Stimulated activated CD4-positive, alpha-beta T cell treated with anti-CD3 and anti-CD28 coated beads, Interleukin-1b, Interleukin-23, amount 100 ng/mL, for 48 hours (primary cell): ENCODE measurements around the gene GNG14.
"Not testable (repeated sequence)": the region's sequence is repeated elsewhere in the genome, so short reads cannot be mapped to it uniquely, and the experiment has no call there.

Experiments
- DNase-seq: peaks from one replicate; pipeline ENCODE4 v3.0.0-alpha.2; 2020

GNG14 gene

GRCh38 chr19:12725612-12726011 is 37.8 kb downstream of the GNG14 start:
- DNase-seq = not testable (repeated sequence)

DNA sequence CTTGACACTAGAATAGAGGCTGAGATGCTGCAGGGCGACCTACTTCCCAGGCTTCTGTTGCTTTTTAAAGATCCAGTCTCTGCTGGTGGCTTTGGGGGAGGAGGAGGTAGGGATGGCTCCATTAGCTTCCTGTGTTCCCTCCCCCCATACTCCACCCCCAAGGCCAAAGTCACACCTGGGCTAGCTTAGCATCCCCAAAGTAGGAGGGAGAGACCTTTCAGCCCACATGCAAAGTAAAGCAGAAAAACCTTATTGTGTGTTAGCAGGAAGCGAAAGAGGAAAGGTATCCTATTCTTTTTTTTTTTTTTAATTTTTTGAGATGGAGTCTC is 39.2 kb downstream of the GNG14 start:
- DNase-seq = no peak

- no peak for DNase-seq
Measured at GRCh38 chr19:12727745-12728433, 40.1 kb downstream of the GNG14 start.

DNA sequence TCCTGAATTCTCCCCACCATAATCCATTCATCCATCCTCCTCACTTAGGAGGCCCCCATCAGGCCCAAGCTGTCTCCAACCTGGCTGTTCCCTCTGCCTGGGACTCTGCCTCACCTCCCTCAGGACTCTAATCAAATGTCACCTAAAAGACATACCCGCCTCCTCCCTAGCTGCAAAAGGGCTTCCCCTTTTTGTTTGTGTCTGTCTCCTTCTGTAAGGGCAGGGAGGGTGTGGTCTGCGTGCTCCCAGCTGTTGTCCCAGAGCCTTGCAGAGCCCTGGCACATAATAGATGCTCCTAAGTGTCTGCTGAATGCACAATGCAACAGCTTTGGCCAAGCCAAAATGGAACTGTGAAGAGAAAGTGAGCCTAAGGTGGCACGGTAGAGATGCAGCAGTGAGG is 42.3 kb downstream of the GNG14 start:
- no peak for DNase-seq

DNA sequence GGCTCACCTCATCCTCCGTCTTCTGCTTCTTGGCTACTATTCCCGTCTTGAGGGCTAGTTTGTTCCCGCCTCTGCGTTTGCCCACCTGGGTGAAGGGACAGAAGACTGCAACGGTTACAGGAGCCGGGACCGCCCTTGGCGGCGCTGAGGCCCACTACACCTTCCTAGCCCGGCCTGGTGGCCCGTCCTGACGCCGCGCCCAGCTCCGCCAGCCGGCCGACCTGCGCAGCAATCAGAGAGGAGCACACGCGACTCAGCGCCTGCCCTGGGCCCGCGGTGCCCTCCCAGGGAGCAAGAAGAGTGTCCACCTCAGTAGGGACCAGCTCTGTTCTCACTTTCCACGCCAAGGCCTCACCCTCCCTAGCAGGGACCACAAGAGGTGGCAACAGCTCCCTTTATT is 43.5 kb downstream of the GNG14 start:
- DNase-seq = no peak

- peak; percentile 68 for DNase-seq
Measured at GRCh38 chr19:12733369-12734214, 45.8 kb downstream of the GNG14 start.

GRCh38 chr19:12736995-12737834 is 49.4 kb downstream of the GNG14 start, which contains the start of gene GET3:
TSS of gene GET3 (plus strand) at chr19:12737497. CDS start at chr19:12737506, 9 bp downstream.
- DNase-seq = peak; percentile 85

DNA sequence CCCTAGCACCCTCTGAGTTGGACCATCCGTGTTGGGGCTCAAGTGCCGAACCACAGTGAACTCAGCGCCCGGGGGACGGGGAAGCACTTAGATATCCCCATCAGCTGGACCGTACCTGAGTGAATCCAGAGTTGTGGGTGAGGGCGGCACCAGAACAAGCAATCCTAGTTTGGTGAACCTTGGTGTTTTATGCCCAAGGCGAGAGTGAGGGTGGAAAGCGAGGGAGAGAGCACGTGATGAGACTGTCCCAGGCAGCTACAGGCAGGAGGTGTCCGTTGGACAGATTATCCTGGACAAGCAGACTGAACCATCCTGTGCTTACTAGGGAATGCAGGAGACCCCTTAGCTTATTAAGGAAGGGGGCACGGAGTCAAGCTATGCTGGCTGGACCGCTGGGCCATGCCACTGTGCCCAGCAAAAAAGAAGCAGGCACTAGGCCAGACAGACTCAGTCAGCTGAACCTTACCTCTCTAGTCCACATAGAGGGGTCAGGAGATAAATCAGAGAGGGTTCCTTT is 50.1 kb downstream of the GNG14 start:
- no peak for DNase-seq
